Measurements from ENCODE around the gene MST1.

The MST1 gene

DNA sequence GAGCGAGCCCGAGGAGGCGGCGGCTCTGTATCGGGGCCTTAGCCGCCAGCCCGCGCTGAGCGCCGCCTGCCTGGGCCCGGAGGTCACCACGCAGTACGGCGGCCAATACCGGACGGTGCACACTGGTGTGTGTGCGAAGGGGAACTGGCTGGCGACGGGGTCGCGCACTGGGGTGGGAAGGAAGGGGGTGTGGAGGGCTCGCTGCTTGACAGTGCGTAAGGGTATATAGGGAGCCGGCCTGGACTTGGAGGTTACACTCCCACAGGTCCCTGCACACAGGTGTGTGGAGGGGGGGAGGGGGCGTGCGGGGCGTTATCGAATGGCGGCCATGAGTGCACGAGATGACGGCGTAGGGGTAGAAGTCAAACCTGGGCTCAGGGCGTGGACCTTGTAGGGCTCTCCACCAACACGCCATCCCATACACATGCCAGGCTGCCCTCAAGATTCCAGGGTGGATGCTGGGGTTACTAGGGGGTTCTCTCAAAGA is 14.7 kb downstream of the MST1 start:
- DNase-seq (ENCODE audit: low read depth in 2 of 2): no peak

GRCh38 chr3:49673715-49674496 is 15.4 kb downstream of the MST1 start, which contains the start of gene APEH:
Gene APEH, plus strand, starts transcription at chr3:49674351. Its CDS starts 51 bp downstream, at chr3:49674402.
- peak; percentile 89 to 90 for DNase-seq (ENCODE audit: low read depth in 2 of 2)

- no peak for DNase-seq (ENCODE audit: low read depth in 2 of 2)
Measured at GRCh38 chr3:49673121-49673714, 16.1 kb downstream of the MST1 start.

- peak; percentile 48 to 57 for DNase-seq (ENCODE audit: low read depth in 2 of 2)
Measured at GRCh38 chr3:49671291-49672288, 17.7 kb downstream of the MST1 start.

DNA sequence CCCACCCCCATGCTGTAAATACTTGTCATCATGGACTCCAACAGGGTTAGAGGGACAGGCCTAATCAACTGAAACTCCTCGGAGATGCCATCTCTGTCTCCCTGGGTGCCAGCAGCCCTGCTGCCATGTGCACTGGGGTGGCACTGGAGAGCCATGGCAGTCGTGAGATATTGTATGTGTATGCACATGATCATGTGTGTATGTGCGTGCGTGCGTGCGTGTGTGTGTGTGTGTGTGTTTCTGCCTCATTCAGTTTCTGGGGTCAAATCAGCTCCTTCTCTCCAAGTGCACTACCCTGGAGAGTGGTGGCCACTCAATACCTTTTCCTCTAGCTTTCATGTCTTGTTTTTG is 18.4 kb downstream of the MST1 start:
- no peak for DNase-seq (ENCODE audit: low read depth in 2 of 2)

GRCh38 chr3:49669352-49669751 is 19.9 kb downstream of the MST1 start:
- DNase-seq (ENCODE audit: low read depth in 2 of 2): no peak

DNA sequence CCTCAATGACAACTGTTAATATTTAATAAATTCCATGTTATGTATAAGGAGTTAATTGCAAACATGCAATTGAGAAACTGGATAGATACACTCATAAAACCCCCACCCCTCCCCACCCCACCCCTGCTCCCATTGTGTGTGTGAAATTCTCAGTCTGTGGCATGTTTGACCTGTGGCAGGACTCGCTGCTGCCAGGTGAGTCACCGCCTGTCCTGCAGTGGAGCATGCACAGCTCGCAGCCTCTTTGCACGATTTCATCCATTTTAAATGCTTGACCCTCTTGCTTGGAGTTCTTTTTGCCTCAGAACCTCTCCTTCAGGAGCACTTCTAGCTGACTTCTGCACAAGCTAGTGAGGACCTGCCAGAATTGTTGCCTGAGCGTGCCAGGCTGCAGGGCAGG is 20.4 kb downstream of the MST1 start:
- no peak for DNase-seq (ENCODE audit: low read depth in 2 of 2)

GRCh38 chr3:49668414-49668797 is 20.9 kb downstream of the MST1 start:
- DNase-seq (ENCODE audit: low read depth in 2 of 2): no peak

DNA sequence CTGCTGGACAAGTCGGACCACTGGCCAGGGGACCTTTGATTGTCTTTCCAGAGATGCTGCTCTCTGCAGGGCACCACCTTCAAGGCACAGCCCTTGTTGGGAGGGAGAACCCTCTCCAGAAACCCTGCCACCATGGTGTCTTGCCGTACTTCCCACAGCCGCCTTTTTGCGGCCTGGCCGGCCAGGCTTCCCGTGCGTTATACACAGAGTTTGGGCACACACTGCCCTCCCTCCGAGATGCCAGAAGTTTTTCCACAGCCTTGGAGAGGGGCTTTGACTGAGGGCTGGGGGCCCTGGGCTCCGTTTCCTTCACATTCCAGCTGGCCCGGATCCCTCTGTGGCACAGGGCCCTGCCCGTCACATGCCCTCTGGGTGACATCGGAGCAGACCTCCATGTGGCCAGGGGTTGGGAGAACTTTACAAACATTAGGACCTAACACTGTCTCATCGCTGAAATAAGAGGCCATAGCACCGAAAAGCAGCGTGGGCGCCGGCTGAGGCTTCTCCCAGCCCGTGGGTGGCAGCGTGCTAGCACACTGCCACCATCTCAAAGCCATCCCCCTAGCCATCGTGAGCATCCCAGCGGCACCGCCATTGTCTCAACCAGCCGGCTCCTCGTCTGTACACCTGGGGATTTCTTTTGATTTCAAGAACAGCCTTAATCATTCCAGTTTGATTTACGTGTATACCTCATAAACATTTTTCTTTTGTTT is 21.4 kb downstream of the MST1 start:
- DNase-seq (ENCODE audit: low read depth in 2 of 2): no peak

DNA sequence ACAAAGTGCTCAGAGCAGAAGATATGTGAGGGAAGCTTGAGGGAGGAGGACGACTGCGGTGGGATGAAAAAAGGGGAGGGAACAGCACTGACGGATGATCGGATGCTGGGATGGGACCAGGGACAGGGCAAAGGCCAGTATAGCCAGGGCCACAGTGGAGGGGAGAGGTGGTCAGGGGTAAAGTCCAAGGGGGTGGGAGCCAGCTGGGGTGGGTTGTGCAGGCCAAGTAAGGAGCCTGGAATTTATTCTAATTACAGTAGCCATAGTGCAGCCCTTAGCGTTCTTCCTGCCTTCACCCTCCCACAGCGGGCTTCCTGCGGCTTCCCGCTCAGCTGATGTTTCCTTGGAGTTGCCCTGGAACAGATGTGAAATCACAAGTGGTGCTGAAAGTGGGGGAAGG is 22.7 kb downstream of the MST1 start:
- DNase-seq (ENCODE audit: low read depth in 2 of 2): no peak

DNA sequence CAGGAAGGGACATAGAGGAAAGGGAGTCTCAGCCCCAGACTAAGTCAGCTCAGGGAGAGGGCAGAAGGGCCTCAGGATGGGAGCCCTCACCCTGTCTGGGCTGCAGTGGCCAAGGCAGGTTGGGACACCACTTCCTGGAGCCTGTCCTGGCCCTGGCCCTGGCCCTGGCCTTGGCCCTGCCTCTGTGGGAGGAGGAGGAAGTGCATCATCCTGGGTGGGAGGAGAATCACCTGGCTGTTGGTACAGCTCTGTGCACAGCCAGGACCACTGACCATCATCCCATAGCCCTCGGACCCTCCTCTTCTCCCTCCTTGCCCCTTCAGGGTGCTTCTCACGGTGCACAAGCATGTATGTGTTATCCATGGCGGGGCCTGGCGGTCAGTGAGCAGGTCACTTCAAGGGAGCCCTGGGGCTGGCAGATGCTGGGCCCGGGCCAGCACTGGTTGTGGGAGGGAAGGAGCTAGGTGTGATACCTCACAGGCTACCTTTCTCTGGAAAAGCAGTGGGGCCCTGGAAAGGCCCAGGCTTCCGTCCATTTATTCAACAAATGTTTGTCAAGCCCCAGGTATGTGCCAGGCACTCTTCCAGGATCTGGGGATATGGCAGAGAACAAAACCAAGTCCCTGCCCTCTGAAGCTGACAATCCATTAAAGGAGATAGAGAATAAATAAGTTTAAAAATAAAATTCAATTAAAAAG is 23.3 kb downstream of the MST1 start:
- no peak for DNase-seq (ENCODE audit: low read depth in 2 of 2)

- DNase-seq (ENCODE audit: low read depth in 2 of 2): no peak
Measured at GRCh38 chr3:49664300-49664699, 25.0 kb downstream of the MST1 start.

- DNase-seq (ENCODE audit: low read depth in 2 of 2): no peak
Measured at GRCh38 chr3:49663831-49664230, 25.4 kb downstream of the MST1 start.

DNA sequence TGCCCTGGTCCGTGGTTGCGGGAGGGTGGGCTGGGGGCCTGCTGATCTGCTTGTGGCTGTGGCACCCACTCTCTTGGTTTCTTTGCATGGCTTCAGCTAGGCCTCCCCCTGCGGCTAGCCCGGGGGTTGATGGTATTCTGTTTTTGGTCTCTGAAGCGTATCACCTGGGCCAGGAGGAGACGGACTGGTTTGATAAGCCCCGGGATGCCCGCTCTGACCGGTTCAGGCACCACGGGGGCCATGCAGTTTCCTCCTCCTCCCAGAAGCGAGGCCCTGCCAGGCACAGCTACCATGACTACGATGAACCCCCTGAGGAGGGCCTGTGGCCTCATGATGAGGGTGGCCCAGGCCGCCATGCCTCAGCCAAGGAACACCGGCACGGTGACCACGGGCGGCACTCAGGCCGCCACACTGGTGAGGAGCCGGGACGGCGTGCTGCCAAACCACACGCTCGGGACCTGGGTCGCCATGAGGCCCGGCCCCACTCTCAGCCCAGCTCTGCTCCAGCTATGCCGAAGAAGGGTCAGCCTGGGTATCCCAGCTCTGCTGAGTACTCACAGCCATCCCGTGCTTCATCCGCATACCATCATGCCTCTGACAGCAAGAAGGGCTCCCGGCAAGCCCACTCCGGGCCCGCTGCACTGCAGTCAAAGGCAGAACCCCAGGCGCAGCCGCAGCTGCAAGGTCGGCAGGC is 26.4 kb downstream of the MST1 start:
- DNase-seq (ENCODE audit: low read depth in 2 of 2): no peak

- DNase-seq (ENCODE audit: low read depth in 2 of 2): no peak
Measured at GRCh38 chr3:49662021-49662420, 27.3 kb downstream of the MST1 start.

DNA sequence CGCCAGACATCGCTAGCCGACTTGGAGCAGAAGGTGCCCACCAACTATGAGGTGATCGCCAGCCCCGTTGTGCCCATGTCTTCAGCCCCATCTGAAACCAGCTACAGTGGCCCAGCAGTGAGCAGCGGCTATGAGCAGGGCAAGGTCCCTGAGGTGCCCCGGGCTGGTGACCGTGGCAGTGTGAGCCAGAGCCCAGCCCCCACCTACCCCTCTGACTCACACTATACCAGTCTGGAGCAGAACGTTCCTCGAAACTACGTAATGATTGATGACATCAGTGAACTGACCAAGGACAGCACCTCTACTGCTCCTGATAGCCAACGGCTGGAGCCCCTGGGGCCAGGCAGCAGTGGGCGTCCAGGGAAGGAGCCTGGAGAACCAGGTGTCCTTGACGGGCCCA is 28.0 kb downstream of the MST1 start:
- no peak for DNase-seq (ENCODE audit: low read depth in 2 of 2)

GRCh38 chr3:49659756-49660155 is 29.5 kb downstream of the MST1 start:
- DNase-seq (ENCODE audit: low read depth in 2 of 2): no peak

DNA sequence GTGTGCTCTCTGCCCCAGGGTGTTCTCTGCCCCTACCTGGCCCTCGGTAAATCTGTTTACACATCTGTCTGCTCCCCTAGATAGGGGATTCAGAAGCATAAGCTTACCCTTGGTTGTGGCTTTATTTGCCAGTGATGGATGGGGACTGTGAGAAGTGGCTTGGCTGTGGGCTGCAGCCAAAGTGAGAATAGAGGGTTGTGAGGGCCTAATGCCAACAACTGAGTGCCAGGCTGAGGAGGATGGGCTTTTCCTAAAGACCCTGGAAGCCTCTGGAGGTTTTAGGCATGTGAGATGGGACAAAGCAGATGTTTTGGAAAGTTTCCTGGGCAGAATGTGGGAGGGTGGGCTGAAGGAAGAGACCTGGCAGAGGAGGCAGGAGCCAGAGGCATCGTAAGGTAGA is 30.6 kb downstream of the MST1 start:
- DNase-seq (ENCODE audit: low read depth in 2 of 2): no peak

DNA sequence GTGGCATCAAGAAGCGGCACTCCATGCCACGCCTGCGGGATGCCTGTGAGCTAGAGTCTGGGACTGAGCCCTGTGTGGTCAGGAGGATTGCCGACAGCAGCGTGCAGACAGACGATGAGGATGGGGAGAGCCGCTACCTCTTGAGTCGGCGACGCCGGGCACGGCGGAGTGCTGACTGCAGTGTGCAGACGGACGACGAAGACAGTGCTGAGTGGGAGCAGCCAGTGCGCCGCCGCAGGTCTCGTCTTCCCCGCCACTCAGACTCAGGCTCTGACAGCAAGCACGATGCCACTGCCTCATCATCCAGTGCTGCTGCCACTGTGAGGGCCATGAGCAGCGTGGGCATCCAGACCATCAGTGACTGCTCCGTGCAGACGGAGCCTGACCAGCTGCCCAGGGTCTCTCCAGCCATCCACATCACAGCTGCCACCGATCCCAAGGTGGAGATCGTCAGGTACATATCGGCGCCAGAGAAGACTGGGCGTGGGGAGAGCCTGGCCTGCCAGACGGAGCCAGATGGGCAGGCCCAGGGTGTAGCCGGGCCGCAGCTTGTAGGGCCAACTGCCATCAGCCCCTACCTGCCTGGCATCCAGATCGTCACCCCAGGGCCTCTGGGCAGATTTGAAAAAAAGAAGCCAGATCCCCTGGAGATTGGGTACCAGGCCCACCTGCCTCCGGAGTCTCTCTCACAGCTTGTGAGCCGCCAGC is 31.9 kb downstream of the MST1 start:
- DNase-seq (ENCODE audit: low read depth in 2 of 2): no peak

Data from stimulated activated CD8-positive, alpha-beta memory T cell treated with anti-CD3 and anti-CD28 coated beads, Interleukin-7, amount 100 ng/mL, for 1 hour (primary cell).